ENCODE results near the gene ULK2. TPM values are rescaled to one million over a fixed set of nuclear protein-coding genes. Genes with fewer than 3 reads are reported as not detected.

The ULK2 gene
- total RNA-seq, 1 donor from 2014 or later, result 14.6 TPM

GRCh38 chr17:19753661-19754463 is 113.9 kb downstream of the ULK2 start:
- intact Hi-C loops (cut with DNase I), result no loop called here
- ATAC-seq (ENCODE audit: poor library complexity) (peak; percentile 87), DNase-seq (no peak)

GRCh38 chr17:19753051-19753509 is 114.7 kb downstream of the ULK2 start:
- DNase-seq (peak; percentile 81), ATAC-seq (ENCODE audit: poor library complexity) (peak; percentile 92)
- intact Hi-C loops (cut with DNase I), result no loop called here

- DNase-seq (no peak), ATAC-seq (ENCODE audit: poor library complexity) (no peak)
- intact Hi-C loops (cut with DNase I), result no loop called here
Observed at GRCh38 chr17:19752216-19753050, 115.3 kb downstream of the ULK2 start.

GRCh38 chr17:19750835-19751234 is 116.9 kb downstream of the ULK2 start:
- ATAC-seq (ENCODE audit: poor library complexity) (no peak), DNase-seq (no peak)
- intact Hi-C loops (cut with DNase I), result no loop called here

GRCh38 chr17:19750020-19750572 is 117.6 kb downstream of the ULK2 start:
- intact Hi-C loops (cut with DNase I), result no loop called here
- DNase-seq (no peak), ATAC-seq (ENCODE audit: poor library complexity) (no peak)

- no peak for DNase-seq
- no peak for ATAC-seq (ENCODE audit: poor library complexity)
- intact Hi-C loops (cut with DNase I), result loop anchor here (5.0 kb wide), 1 partner anchor 101 kb away; the partner anchor contains the start of gene ALDH3A2
Observed at GRCh38 chr17:19748807-19749193, 118.9 kb downstream of the ULK2 start.

- intact Hi-C loops (cut with DNase I), result loop anchor here (5.0 kb wide), 1 partner anchor 101 kb away; the partner anchor contains the start of gene ALDH3A2
- DNase-seq, result no peak
Observed at GRCh38 chr17:19747829-19748806, 119.6 kb downstream of the ULK2 start, which contains the start of gene ALDH3A1. ALDH3A1 (minus strand) TSS chr17:19748298; CDS start chr17:19745129, 3,169 bp downstream.

GRCh38 chr17:19747159-19747719 is 120.5 kb downstream of the ULK2 start:
- ATAC-seq (ENCODE audit: poor library complexity), result no peak

More at GRCh38 chr17:19747829-19748806, 119.6 kb downstream of the ULK2 start, which contains the start of gene ALDH3A1:
- ATAC-seq (ENCODE audit: poor library complexity), result no peak

GRCh38 chr17:19746517-19746916 is 121.2 kb downstream of the ULK2 start:
- no peak for DNase-seq
- no peak for ATAC-seq (ENCODE audit: poor library complexity)
- intact Hi-C loops (cut with DNase I), result loop anchor here (5.0 kb wide), 1 partner anchor 99 kb away; the partner anchor contains the start of gene ALDH3A2

More at GRCh38 chr17:19747159-19747719, 120.5 kb downstream of the ULK2 start:
- intact Hi-C loops (cut with DNase I), result loop anchor here (5.0 kb wide), 1 partner anchor 100 kb away; the partner anchor contains the start of gene ALDH3A2
- no peak for DNase-seq

GRCh38 chr17:19744922-19745757 is 122.6 kb downstream of the ULK2 start:
- intact Hi-C loops (cut with DNase I), result loop anchor here (5.0 kb wide), 1 partner anchor 98 kb away; the partner anchor contains the start of gene ALDH3A2
- ATAC-seq (ENCODE audit: poor library complexity) (peak; percentile 96), DNase-seq (peak; percentile 96)

GRCh38 chr17:19744492-19744891 is 123.2 kb downstream of the ULK2 start:
- ATAC-seq (ENCODE audit: poor library complexity), result peak; percentile 65
- intact Hi-C loops (cut with DNase I), result no loop called here
- DNase-seq, result peak; percentile 66

GRCh38 chr17:19743101-19744100 is 124.3 kb downstream of the ULK2 start:
- intact Hi-C loops (cut with DNase I), result no loop called here
- DNase-seq (no peak), ATAC-seq (ENCODE audit: poor library complexity) (no peak)

- ATAC-seq (ENCODE audit: poor library complexity) (no peak), DNase-seq (no peak)
- intact Hi-C loops (cut with DNase I), result no loop called here
Observed at GRCh38 chr17:19742495-19742894, 125.2 kb downstream of the ULK2 start.

- intact Hi-C loops (cut with DNase I), result no loop called here
- no peak for DNase-seq
- ATAC-seq (ENCODE audit: poor library complexity), result no peak
Observed at GRCh38 chr17:19741832-19742457, 125.8 kb downstream of the ULK2 start.

- DNase-seq, result no peak
- no peak for ATAC-seq (ENCODE audit: poor library complexity)
- intact Hi-C loops (cut with DNase I), result no loop called here
Observed at GRCh38 chr17:19740933-19741332, 126.8 kb downstream of the ULK2 start.

Data from Right ventricle myocardium superior (tissue), 1 donor.